Effector memory CD8-positive, alpha-beta T cell (primary cell): ENCODE data around the gene SEC16A.

Experiments used
- ATAC-seq: fragments of 150-1000 bp; cut with Tn5 transposase; replicated peaks from 2 replicates; pipeline ENCODE4 v1.10.0; 2021; ENCODE audit warnings: mild to moderate bottlenecking, moderate library complexity
- DNase-seq, 3 experiments: peaks; one replicate each; pipeline ENCODE4 v3.0.0; 2021
- H3K27ac Mint-ChIP-seq, 2 donors: one replicate each; pipeline ENCODE4 v1.8.0; 2022; ENCODE audit warnings: mild to moderate bottlenecking in 2 of 2, mixed read lengths in 2 of 2, moderate library complexity in 2 of 2
- H3K27me3 Mint-ChIP-seq, 2 donors: one replicate each; pipeline ENCODE4 v1.8.0; 2022; ENCODE audit warnings: mixed read lengths in 2 of 2
- H3K36me3 Mint-ChIP-seq: one replicate; pipeline ENCODE4 v1.8.0; 2022; ENCODE audit warnings: mild to moderate bottlenecking, moderate library complexity, mixed read lengths; ENCODE audit not compliant: insufficient read depth
- H3K4me1 Mint-ChIP-seq, 2 donors: one replicate each; pipeline ENCODE4 v1.8.0; 2022; ENCODE audit warnings: low read depth in 2 of 2, mixed read lengths in 2 of 2
- H3K4me3 Mint-ChIP-seq, 2 donors: one replicate each; pipeline ENCODE4 v1.8.0; 2022; ENCODE audit warnings: mild to moderate bottlenecking in 2 of 2, mixed read lengths in 2 of 2, moderate library complexity in 2 of 2
- H3K9me3 Mint-ChIP-seq, 2 donors: one replicate each; pipeline ENCODE4 v1.8.0; 2022; ENCODE audit warnings: mixed read lengths in 2 of 2

The SEC16A gene

DNA sequence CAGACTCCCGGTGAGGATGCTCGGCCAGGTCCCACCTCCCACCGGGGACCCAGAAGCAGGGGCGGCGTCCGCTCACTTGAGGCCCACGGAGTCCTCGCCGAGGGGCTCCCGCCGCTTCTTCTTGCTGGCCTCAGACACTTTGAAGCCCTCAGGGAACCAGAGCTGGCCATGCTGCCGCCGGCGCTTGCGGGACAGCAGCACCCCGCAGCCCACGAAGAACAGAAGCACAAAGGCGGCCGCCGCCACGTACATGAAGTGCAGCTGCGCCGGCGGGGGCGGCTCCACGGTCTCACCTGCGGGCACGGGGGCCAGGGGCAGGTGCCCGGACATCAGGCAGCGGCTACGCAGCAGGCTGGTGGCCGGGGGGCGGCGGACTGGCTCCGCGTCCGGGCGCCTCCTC, 19.4 kb upstream of the SEC16A start:
- no peak overlapping the region for H3K27ac Mint-ChIP-seq
- DNase-seq (no peak), ATAC-seq (no peak)
- H3K4me3 Mint-ChIP-seq = no peak overlapping the region
- H3K27me3 Mint-ChIP-seq = no peaks in the 10 kb centered on the region
- H3K4me1 Mint-ChIP-seq = no peaks in the 10 kb centered on the region
- H3K9me3 Mint-ChIP-seq = no peaks in the 10 kb centered on the region
- H3K36me3 Mint-ChIP-seq = peaks cover 55% of the 10 kb centered on the region

DNA sequence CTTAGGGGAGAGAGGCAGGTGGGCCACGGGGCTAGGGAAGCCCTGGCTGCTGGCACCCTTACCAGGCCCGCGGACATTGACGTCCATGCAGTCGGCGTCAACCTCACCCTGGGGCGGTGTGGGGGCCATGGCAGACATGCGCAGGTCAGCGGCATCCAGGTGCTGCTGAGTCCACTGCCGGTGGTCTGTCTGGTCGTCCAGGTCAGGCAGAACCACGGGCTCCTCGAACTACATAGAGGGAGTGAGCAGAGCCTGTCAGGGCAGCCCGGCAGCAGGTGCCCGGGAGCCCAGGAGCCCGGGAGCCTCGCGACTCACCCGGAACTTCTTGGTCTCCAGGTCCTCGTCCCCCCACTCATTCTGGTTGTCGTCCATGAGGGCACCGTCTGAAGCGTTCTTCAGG, 18.8 kb upstream of the SEC16A start:
- no peaks in the 10 kb centered on the region for H3K27me3 Mint-ChIP-seq
- H3K27ac Mint-ChIP-seq = no peak overlapping the region
- no peaks in the 10 kb centered on the region for H3K4me1 Mint-ChIP-seq
- H3K9me3 Mint-ChIP-seq = no peaks in the 10 kb centered on the region
- H3K4me3 Mint-ChIP-seq = no peak overlapping the region
- no peak for ATAC-seq
- no peak for DNase-seq
- peaks cover 55% of the 10 kb centered on the region for H3K36me3 Mint-ChIP-seq

DNA sequence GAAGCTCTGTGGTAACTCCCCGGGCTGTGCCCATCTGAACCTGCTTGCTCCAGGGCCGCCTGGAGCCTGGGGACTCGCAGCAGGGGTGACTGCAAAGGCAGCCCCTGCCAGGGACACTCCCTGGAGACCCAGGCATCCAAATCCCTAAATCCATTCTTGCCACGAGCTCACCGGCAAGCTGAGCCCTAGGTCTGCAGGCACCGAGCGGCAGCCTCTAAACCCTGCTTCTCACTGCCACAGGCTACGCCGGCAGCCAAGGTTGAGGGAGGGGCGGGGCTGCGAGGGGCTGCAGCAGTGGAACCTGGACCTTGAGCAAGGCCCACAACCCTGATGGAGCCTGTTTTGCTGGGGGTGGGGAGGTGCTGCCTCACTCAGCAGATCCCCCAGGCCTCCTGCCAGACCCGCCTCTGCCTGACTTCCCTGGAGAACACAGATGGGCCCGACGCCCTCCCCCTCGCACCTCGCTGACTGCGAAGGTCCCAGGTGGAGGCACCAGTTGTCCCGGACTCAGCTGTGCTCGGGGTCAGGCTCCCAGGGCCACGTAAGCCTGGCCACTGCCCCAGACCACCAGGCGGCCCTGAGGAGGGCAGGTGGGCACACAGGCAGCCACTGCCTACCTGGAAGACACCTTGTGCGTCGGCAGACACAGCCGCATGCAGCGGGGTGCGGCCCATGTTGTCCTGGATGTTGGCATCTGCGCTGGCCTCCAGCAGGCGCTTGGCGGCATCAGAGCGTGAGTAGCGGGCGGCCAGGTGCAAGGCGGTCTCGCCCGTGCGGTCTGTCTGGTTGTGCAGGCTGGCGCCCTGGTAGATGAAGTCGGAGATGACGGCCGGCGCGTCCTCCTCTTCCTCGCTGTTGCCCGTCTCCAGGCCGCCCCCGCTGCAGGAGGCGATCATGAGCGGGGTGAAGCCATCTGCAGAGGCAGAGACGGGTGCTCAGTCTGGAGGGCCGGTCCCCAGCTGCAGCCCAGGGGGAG, 17.4 kb upstream of the SEC16A start:
- no peaks in the 10 kb centered on the region for H3K4me1 Mint-ChIP-seq
- H3K9me3 Mint-ChIP-seq = no peaks in the 10 kb centered on the region
- no peak overlapping the region for H3K27ac Mint-ChIP-seq
- ATAC-seq (no peak), DNase-seq (no peak)
- peaks cover 58% of the 10 kb centered on the region for H3K36me3 Mint-ChIP-seq
- no peaks in the 10 kb centered on the region for H3K27me3 Mint-ChIP-seq
- no peak overlapping the region for H3K4me3 Mint-ChIP-seq

DNA sequence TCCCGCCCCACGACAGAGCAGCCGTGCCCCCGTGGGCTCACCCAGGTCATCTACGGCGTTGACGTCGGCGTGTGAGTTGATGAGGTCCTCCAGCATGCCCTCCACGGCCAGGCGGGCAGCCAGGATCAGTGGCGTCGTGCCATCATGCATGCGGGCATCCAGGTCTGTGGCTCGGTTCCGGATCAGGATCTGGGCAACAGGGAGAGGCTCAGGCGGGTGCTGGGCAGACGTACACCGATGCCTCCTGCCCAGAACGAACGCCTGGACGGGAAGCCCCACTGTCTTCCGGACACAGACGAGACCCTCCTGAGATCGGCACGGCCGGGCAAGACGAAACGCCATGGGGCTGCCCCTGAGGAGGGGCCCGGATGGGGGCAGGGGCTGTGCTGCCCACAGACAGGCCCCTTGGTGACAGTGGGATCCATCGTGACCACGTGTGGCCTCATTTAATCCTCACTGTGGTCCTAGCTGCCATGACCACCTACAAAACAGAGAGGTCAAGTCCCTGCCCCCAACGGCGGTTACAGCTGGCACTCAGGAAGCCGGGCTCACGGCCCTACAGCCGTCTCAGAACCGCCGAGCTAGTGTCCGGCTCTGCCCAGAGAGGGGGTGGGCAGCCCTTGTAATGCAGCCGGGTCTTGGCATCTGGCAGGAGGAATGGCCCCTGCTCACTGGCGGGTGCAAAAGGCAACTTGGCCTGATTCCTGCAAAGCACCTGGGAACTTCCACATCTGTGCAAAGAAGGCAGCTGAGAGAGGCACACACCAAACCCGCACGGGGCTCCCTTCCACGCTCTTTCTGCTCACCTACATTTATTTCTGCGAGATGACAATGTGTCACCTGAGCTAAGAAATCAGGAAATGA, 16.5 kb upstream of the SEC16A start:
- Mint-ChIP-seq H3K4me1 (no peaks in the 10 kb centered on the region), H3K27ac (no peak overlapping the region), H3K9me3 (no peaks in the 10 kb centered on the region), H3K36me3 (peaks cover 58% of the 10 kb centered on the region), H3K4me3 (no peak overlapping the region), H3K27me3 (no peaks in the 10 kb centered on the region)
- ATAC-seq (no peak), DNase-seq (no peak)

DNA sequence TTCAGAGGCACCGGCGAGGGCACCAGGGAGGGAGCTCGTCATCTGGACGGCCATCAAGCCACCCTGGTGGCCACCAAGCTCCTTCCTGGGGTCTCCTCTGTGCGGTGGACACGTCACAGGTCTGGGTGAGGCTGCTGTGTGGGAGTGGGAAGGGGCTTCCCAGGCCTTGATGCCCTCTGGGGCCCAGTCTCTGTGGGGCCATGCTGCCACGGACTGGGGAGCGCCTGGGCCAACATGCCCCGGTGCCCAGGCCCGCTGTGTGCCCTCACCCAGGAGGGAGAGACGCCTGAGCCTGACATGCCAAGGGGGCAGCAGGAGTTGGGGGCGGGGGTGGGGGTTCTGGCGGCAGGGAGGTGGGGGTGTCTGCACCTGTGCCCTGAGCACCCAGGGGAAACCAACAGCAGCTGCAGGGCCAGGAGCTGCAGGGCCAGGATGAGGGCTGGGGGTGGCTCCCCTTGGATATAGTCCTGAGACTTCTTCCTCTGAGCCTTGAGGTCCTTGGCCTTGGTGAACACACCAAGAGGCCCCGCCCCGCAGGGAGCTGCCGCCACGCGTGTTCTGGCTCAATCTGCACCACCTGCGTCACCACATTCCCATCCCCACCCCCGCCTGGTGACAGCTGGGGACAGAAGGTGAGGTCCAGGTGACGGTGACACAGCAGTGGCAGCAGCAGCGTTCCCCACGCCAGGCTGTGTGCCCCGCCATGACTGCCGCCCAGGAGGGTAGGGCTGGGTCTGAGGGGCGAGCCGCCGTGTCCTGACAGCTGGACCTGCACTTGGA, 15.3 kb upstream of the SEC16A start:
- no peaks in the 10 kb centered on the region for H3K4me1 Mint-ChIP-seq
- no peak for ATAC-seq
- no peak overlapping the region for H3K27ac Mint-ChIP-seq
- no peak overlapping the region for H3K4me3 Mint-ChIP-seq
- H3K9me3 Mint-ChIP-seq = no peaks in the 10 kb centered on the region
- peaks cover 54% of the 10 kb centered on the region for H3K36me3 Mint-ChIP-seq
- no peak for DNase-seq
- no peaks in the 10 kb centered on the region for H3K27me3 Mint-ChIP-seq

DNA sequence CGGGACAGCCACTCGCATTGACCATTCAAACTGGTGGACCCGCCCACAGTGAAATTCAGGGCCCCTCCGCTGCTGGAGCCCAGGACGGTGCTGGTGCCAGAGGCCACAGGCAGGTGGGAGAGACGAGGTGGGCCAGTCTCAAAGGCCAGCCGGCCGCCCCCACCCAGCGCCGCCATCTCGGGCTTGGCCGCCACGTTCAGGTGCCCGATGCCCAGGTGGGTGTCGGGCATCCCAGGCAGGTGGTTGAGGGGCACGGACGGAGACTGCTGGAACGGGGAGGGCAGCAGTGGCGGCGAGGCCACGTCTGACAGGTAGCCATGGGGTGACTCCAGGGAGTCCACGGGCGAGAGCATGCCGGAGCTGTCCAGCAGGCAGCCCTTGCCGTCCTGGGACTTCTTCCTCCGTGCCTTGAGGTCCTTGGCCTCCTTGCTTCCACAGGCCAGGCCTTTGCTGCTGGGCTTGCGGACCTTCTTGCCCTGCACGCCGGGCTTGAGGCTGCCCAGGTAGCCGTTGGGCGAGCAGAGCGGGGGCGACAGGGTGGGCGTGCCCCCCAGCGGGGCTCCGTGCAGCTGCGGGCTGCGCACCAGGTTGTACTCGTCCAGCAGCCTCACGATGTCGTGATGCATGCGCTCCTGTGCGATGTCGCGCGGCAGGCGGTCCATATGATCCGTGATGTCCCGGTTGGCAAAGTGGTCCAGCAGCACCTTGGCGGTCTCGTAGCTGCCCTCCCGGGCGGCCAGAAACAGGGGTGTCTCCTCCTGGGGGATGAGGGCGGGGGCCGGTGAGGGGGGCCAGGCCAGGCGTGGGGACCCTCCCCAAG, 14.2 kb upstream of the SEC16A start:
- Mint-ChIP-seq H3K9me3 (no peaks in the 10 kb centered on the region), H3K4me3 (no peak overlapping the region), H3K36me3 (peaks cover 48% of the 10 kb centered on the region), H3K27me3 (no peaks in the 10 kb centered on the region), H3K4me1 (no peaks in the 10 kb centered on the region), H3K27ac (no peak overlapping the region)
- no peak for ATAC-seq
- DNase-seq = no peak

DNA sequence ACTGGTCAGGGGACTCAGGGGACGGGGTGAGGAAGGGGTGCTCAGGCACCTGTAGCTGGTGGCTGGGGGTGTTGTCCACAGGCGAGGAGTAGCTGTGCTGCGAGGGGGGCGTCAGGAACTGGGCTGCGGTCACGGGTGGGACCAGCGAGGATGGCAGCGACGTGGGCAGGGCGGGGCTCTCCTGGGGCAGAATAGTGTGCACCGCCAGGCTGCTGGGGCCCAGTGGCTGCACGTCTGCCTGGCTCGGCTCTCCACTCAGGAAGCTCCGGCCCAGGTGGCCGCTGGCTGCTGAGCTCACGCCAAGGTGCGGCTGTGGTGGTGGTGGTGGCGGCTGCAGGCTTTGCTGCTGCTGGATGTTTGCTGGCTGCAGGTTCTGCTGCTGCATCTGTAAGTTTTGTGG, 13.3 kb upstream of the SEC16A start:
- DNase-seq (no peak), ATAC-seq (no peak)
- Mint-ChIP-seq H3K27ac (no peak overlapping the region), H3K4me1 (no peaks in the 10 kb centered on the region), H3K4me3 (no peak overlapping the region), H3K27me3 (no peaks in the 10 kb centered on the region), H3K36me3 (peaks cover 40% of the 10 kb centered on the region), H3K9me3 (no peaks in the 10 kb centered on the region)

DNA sequence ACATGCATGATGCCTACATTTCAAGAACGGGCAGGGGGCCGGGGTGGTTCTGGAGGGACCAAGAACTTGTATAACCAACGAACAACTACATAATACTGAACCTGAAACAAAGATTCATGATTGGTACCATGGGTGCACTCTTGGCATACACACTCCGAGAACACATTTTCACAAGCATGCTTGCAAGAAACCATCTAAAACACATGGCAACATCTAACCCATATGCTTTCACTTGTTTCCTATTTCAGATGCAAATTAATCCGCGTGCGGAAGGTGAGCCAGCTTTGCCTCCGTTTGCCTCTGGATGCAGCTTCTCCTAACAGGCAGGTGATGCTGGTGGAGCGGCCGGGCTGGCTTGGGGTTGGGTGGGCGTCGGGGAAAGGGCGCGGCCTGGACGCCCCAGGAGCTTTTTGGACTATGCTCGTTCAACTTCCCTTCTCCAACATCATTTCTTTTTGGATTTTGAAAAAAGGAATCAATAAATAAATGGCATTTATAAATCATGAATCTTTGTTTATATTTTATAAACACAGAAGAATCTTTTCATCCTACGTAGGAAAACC, 12.5 kb upstream of the SEC16A start:
- H3K4me3 Mint-ChIP-seq = no peak overlapping the region
- no peaks in the 10 kb centered on the region for H3K4me1 Mint-ChIP-seq
- H3K9me3 Mint-ChIP-seq = no peaks in the 10 kb centered on the region
- no peak for DNase-seq
- peaks cover 32% of the 10 kb centered on the region for H3K36me3 Mint-ChIP-seq
- no peaks in the 10 kb centered on the region for H3K27me3 Mint-ChIP-seq
- no peak overlapping the region for H3K27ac Mint-ChIP-seq
- no peak for ATAC-seq

DNA sequence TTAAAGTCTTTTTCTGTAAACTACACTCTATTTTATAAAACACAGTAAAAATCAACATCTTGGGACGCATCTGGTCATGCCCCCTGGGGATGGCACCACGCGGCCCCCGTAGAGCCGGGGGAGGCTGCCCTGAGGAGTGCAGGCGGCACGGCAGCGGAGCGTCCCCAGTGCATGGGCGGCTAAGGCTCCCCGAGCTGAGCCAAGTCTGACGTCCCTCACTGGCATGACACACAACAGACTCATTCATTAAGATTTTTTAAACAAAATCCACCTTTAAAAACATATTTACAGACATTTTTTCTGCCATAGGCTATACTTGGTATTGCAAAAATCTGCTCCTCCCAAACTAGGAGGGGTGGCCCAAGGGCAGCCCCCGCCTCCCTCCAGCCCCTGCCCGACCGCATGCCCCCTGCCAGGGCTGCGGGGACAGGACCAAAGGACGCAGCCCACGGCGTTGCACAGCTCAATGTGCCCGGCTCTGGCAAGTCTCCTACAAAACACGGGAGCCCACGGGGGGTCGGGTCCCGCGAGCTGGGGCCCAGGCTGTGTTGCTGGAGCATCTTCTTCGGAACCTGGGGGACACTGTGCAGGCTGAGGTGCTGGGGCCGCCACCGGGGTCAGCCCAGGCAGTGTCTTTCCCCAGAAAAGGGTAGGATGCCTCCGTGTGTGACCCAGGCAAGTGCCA, 11.8 kb upstream of the SEC16A start:
- Mint-ChIP-seq H3K4me3 (no peak overlapping the region), H3K27ac (no peak overlapping the region), H3K4me1 (no peaks in the 10 kb centered on the region), H3K27me3 (no peaks in the 10 kb centered on the region), H3K36me3 (peaks cover 25% of the 10 kb centered on the region), H3K9me3 (no peaks in the 10 kb centered on the region)
- no peak for ATAC-seq
- no peak for DNase-seq

DNA sequence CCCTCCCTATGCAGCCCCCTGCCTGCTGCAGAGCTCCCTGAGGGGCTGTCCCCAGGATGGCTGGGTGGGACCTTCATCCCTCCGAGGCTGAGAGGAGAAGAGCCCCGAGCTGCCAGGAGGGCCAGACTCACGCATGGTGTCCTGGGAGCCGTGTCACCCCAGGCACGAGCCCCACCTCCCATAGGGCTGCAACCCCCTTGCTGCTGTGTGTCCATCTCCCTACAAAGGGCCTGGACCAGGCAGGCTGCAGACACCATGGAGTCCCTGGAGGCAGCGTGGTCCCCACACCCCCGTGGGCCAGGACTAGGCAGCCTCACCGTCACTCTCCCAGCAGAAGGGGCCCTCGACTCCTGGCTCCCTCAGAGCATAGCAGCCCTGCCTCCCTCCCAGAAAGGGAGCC, 11.2 kb upstream of the SEC16A start:
- Mint-ChIP-seq H3K4me1 (no peaks in the 10 kb centered on the region), H3K27me3 (no peaks in the 10 kb centered on the region), H3K27ac (no peak overlapping the region), H3K4me3 (no peak overlapping the region), H3K36me3 (peaks cover 23% of the 10 kb centered on the region), H3K9me3 (no peaks in the 10 kb centered on the region)
- DNase-seq (no peak), ATAC-seq (no peak)

DNA sequence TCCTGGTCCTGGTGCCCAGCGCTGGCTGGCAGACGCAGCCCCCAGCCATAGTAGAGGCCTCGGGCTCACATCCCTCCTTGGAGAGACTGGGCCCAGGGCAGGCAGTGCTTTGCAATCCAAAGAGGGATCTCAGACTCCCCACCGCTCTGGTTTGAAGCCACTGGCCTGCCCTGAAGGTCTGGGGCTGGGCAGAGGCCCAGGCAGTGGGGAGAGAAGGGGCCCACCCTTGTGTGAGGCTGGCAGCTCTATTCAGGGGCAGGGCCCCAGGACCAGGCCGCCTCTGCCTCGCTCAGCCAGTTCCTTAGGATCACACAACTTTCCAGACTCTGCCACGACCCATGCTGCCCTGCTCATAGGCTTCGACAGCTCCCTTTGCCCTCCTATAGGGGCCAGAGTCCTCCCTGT, 10.7 kb upstream of the SEC16A start:
- no peaks in the 10 kb centered on the region for H3K9me3 Mint-ChIP-seq
- H3K36me3 Mint-ChIP-seq = peaks cover 23% of the 10 kb centered on the region
- no peak for DNase-seq
- no peak overlapping the region for H3K4me3 Mint-ChIP-seq
- H3K27me3 Mint-ChIP-seq = no peaks in the 10 kb centered on the region
- peaks cover 0 to under 1% of the 10 kb centered on the region in 2 donors for H3K4me1 Mint-ChIP-seq
- no peak overlapping the region for H3K27ac Mint-ChIP-seq
- no peak for ATAC-seq

DNA sequence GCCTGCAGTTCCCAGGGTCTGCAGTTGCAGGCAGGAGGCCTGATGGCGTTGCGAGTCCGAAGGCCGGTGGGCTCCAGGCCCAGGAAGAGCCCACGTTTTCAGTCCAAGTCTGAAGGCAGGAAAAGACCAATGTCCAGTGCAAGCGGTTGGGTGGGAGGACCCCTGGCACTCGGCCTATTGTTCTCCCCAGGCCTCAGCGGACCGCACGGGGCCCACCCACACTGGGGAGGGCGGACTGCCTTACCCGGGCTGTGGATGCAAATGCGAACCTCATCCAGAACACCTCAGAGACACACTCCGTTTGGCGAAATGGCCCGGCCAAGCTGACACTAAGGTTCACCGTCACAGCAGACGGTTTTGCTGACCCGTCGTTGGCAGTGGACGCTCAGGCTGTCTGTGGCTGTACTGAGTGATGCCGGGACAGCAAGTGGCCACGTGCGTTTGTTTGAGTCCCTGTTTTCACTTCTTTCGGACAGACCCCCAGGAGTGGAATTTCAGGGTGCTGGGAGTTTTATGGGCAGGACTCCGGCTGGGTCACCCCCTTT, 10.2 kb upstream of the SEC16A start:
- ATAC-seq = no peak
- Mint-ChIP-seq H3K4me1 (peaks cover 0 to 2% of the 10 kb centered on the region in 2 donors), H3K27me3 (peaks cover 0 to 1% of the 10 kb centered on the region in 2 donors), H3K4me3 (no peak overlapping the region), H3K36me3 (peaks cover 19% of the 10 kb centered on the region), H3K27ac (no peak overlapping the region), H3K9me3 (no peaks in the 10 kb centered on the region)
- DNase-seq = no peak
